K562 (cell line): Measurements from ENCODE around the gene MEFV. TPM values are rescaled to one million over a fixed set of nuclear protein-coding genes. Genes with fewer than 3 reads are reported as not detected.
A peak's percentile ranks its signal among the peaks of the same experiment; 100 is the strongest.

Source experiments
- ATAC-seq: fragments of 200-7000 bp; cut with Tn5 transposase; 3 replicates; pipeline ENCODE4 v1.9.1; 2020; ENCODE audit warnings: moderate library complexity
- BruUV-seq: library from RNA; stranded (reverse); fragments of 400-500 nt; replicated peaks from 2 replicates; lab custom pipeline; 2021; lab: Mats Ljungman, UMichigan
- CTCF ChIA-PET: fragments of 300-600 bp; formaldehyde crosslinking; extraction: SDS; loops from one replicate; lab custom pipeline; 2021; ENCODE audit warnings: low intra/inter-chr PET ratio; lab: Yijun Ruan, JAX
- POLR2A ChIA-PET: fragments of 300-600, 350-650 bp; sonication (Branson Sonifier 250); formaldehyde crosslinking; extraction: SDS; loops from one replicate; lab custom pipeline; 2021; ENCODE audit warnings: antibody characterized with exemption, inconsistent platforms; lab: Yijun Ruan, JAX
- DNase-seq, 4 experiments: peaks; one replicate each; pipeline versions ENCODE4 v3.0.0 to v3.0.0-alpha.2; 2011 to 2018; ENCODE audit warnings: low spot score in 3 of 4, mixed read lengths in 3 of 4; ENCODE audit errors: extremely low read depth in 1 of 4
- FAIRE-seq: peaks from 2 replicates; lab custom pipeline; 2011; peaks lifted over from hg19 to GRCh38; lab: Jason Lieb, UNC
- H2AFZ ChIP-seq: 2 replicates; pipeline ENCODE4 v1.6.0; 2011; ENCODE audit warnings: low read depth, low read length, control low read depth, inconsistent platforms
- H3K27ac ChIP-seq: fragments of 200-600 bp; 3 replicates; pipeline ENCODE4 v1.8.0; 2011; ENCODE audit warnings: low read depth, mild to moderate bottlenecking, control low read depth, inconsistent platforms, low read length, moderate library complexity, mixed read lengths; ENCODE audit errors: extremely low read depth
- H3K27me3 ChIP-seq, 2 experiments: fragments of 300-600 bp in 1 of 2; 2 replicates in 1 of 2; 3 replicates in 1 of 2; pipeline versions ENCODE4 v1.6.0 to v1.8.0; 2011; ENCODE audit warnings: inconsistent platforms in 2 of 2, low read length in 2 of 2, mild to moderate bottlenecking in 1 of 2, mixed read lengths in 1 of 2, moderate library complexity in 1 of 2; ENCODE audit not compliant: control insufficient read depth in 2 of 2, insufficient read depth in 2 of 2
- H3K36me3 ChIP-seq: fragments of 300-600 bp; 3 replicates; pipeline ENCODE4 v1.8.0; 2011; ENCODE audit warnings: mild to moderate bottlenecking, low read length, inconsistent platforms; ENCODE audit not compliant: control insufficient read depth, insufficient read depth
- H3K4me1 ChIP-seq, 2 experiments: fragments of 200-600 bp in 1 of 2; replicated peaks in 1 of 2; 2 replicates in 1 of 2; 3 replicates in 1 of 2; pipeline versions ENCODE4 v1.5.1 to v1.8.0; 2011; ENCODE audit warnings: inconsistent platforms in 2 of 2, low read length in 2 of 2, mild to moderate bottlenecking in 1 of 2, mixed read lengths in 1 of 2, moderate library complexity in 1 of 2; ENCODE audit not compliant: control insufficient read depth in 2 of 2, insufficient read depth in 2 of 2
- H3K4me2 ChIP-seq: 2 replicates; pipeline ENCODE4 v1.6.1; 2011; ENCODE audit warnings: low read length, control low read depth, inconsistent platforms, mixed read lengths; ENCODE audit not compliant: insufficient read depth
- H3K4me3 ChIP-seq: fragments of 200-600 bp; sonication (generic), shearing (Covaris generic); 2 replicates; pipeline ENCODE4 v1.5.1; 2016; ENCODE audit warnings: control low read depth, inconsistent platforms
- H3K79me2 ChIP-seq: fragments of 200-600 bp; 3 replicates; pipeline ENCODE4 v1.8.0; 2011; ENCODE audit warnings: low read length, inconsistent platforms; ENCODE audit not compliant: control insufficient read depth, insufficient read depth
- H3K9ac ChIP-seq, 2 experiments: 2 replicates each; pipeline versions ENCODE4 v1.6.0 to v1.6.1; 2011; ENCODE audit warnings: low read depth in 2 of 2, low read length in 2 of 2, control low read depth in 1 of 2, inconsistent platforms in 1 of 2, mild to moderate bottlenecking in 1 of 2, mixed read lengths in 1 of 2; ENCODE audit not compliant: insufficient read depth in 1 of 2
- H3K9me1 ChIP-seq: one replicate; pipeline ENCODE4 v1.6.0; 2011; ENCODE audit warnings: inconsistent platforms, mild to moderate bottlenecking, low read length, moderate library complexity; ENCODE audit not compliant: control insufficient read depth, insufficient read depth
- H3K9me3 ChIP-seq: replicated peaks from 2 replicates; pipeline ENCODE4 v1.5.1; 2011; ENCODE audit warnings: low read depth, low read length, inconsistent platforms; ENCODE audit not compliant: control insufficient read depth, insufficient read depth
- H4K20me1 ChIP-seq: replicated peaks from 2 replicates; pipeline ENCODE4 v1.6.1; 2011; ENCODE audit warnings: low read length, inconsistent platforms, mixed read lengths; ENCODE audit not compliant: control insufficient read depth, insufficient read depth
- BRF1 ChIP-seq: IDR thresholded peaks from 3 replicates; pipeline ENCODE4 v1.6.1; 2011; ENCODE audit warnings: borderline replicate concordance, mild to moderate bottlenecking; ENCODE audit not compliant: insufficient read length; ENCODE audit errors: extremely low read depth
- CBX2 ChIP-seq: fragments of 200-600 bp; sonication (generic); IDR thresholded peaks from one replicate; pipeline ENCODE4 v1.6.1; 2012; ENCODE audit warnings: mild to moderate bottlenecking, low read length, inconsistent platforms; ENCODE audit not compliant: insufficient read depth, poor library complexity, severe bottlenecking
- DDX20 ChIP-seq: fragments of 450-650 bp; IDR thresholded peaks from 2 replicates; pipeline ENCODE4 v1.6.1; 2016; ENCODE audit warnings: missing genetic modification characterization, low read depth, mild to moderate bottlenecking, missing compliant biosample characterization, moderate library complexity
- EP400 ChIP-seq: fragments of 450-650 bp; IDR thresholded peaks from 2 replicates; pipeline ENCODE4 v1.6.1; 2017; ENCODE audit warnings: antibody characterized with exemption, mild to moderate bottlenecking, moderate library complexity
- ILF3 ChIP-seq: fragments of 450-650 bp; IDR thresholded peaks from 2 replicates; pipeline ENCODE4 v1.6.1; 2018; ENCODE audit warnings: antibody characterized with exemption, mild to moderate bottlenecking, moderate library complexity, borderline replicate concordance
- LEF1 ChIP-seq: fragments of 450-650 bp; IDR thresholded peaks from 2 replicates; pipeline ENCODE4 v1.6.1; 2016; ENCODE audit warnings: mild to moderate bottlenecking
- NFRKB ChIP-seq: fragments of 450-650 bp; IDR thresholded peaks from 2 replicates; pipeline ENCODE4 v1.6.1; 2016; ENCODE audit warnings: low read depth
- SMAD4 ChIP-seq: fragments of 250-450 bp; sonication (Bioruptor Pico); conservative IDR thresholded peaks from 2 replicates; pipeline ENCODE4 v1.8.0; 2021; ENCODE audit warnings: inconsistent platforms, mild to moderate bottlenecking, moderate library complexity
- SOX6 ChIP-seq: fragments of 450-650 bp; IDR thresholded peaks from 2 replicates; pipeline ENCODE4 v1.6.1; 2014; ENCODE audit warnings: mild to moderate bottlenecking
- TRIM24 ChIP-seq, 2 experiments: fragments of 450-650 bp; IDR thresholded peaks; 2 replicates each; pipeline ENCODE4 v1.6.1; 2016
- ZNF507 ChIP-seq: conservative IDR thresholded peaks from 2 replicates; pipeline ENCODE4 v1.6.1; 2017; ENCODE audit warnings: missing genetic modification characterization, missing compliant biosample characterization
- ZNF75A ChIP-seq: fragments of 450-650 bp; formaldehyde crosslinking; IDR thresholded peaks from 2 replicates; pipeline ENCODE4 v1.4.0; 2020; ENCODE audit warnings: mild to moderate bottlenecking
- WGBS: fragments of 100-300 bp; shearing (Covaris generic); methylation state at CpG from one replicate; pipeline ENCODE4 v1.1.6; 2016; ENCODE audit warnings: low coverage, mixed read lengths; ENCODE audit not compliant: insufficient coverage; ENCODE audit errors: missing lambda C conversion rate; 5-methylcytosine and 5-hydroxymethylcytosine counted together
- in situ Hi-C: fragments of 300-500 bp; cut with MboI; formaldehyde crosslinking; loops from 4 replicates; pipeline ENCODE4 v1.15.0; 2018; ENCODE audit warnings: inconsistent platforms, mixed read lengths
- intact Hi-C: fragments of 100-400 bp; cut with micrococcal nuclease; formaldehyde crosslinking; loops from 2 replicates; pipeline ENCODE4 v1.14.2; 2022
- polyA plus RNA-seq, 8 experiments: library from polyadenylated mRNA; depleted of rRNA in 4 of 8; stranded (reverse) in 5 of 8; unstranded in 3 of 8; fragments of >200 nt; fragmentation: Nextera tagmentation in 2 of 8; fragmentation: Illumina TruSeq in 1 of 8; extraction: Ambion mirVana in 2 of 8; extraction: Trizol in 1 of 8; gene quantifications; 2 replicates each; pipeline versions ENCODE4 v1.2.1 to v1.2.3, GENCODE V29; 2011 to 2014; ENCODE audit warnings: inconsistent platforms in 1 of 8, missing spikeins in 1 of 8
- total RNA-seq, 7 experiments: library from RNA; depleted of rRNA in 6 of 7; stranded (reverse); fragments of >200 nt in 6 of 7; fragmentation: Illumina TruSeq in 2 of 7; extraction: Trizol in 2 of 7; gene quantifications; 2 replicates each; pipeline versions ENCODE4 v1.2.1 to v1.2.3, GENCODE V29; 2011 to 2021; ENCODE audit warnings: low replicate concordance in 1 of 7
- TF ChIP-seq, protein P1 (sequence below): sonication (generic); formaldehyde crosslinking; IDR thresholded peaks from 2 replicates; pipeline ENCODE4 v1.8.1; 2023; ENCODE audit warnings: missing genetic modification reagents, mild to moderate bottlenecking, borderline replicate concordance

The MEFV gene
- total and polyA plus RNA-seq, 9 of the 15 experiments (the other 6 are each of a cell fraction or from before 2014, with no cell fraction given): 0.14 TPM; not detected in 8

DNA sequence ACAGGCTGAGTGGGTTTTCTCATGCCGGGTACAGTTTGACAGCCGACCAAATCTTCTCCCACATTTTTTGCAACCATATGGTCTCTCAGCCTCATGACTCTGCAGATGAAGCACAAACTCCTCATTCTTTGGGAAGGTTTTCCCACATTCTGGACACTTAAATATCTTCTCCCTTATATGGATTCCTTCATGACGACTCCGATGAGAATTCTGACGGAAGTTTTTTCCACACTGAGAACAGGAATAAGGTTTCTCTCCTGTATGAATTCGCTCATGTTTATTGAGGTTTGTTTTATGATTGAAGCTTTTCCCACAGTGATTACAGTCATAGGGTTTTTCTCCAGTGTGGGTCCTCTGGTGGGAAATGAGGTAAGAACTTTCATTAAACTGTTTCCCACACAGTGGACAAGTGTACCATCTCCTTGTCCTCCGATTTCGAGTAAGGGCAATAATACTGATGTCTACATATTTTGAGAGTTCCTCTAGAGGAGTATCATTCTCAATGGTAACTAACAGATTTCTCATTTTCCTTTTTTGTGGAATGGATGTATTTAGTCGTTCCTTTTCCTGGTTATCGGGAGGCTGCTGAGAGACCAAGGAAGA, 32.4 kb downstream of the MEFV start:
- H4K20me1 ChIP-seq: no peaks in the 10 kb centered on the region
- no peaks in the 10 kb centered on the region for H3K27me3 ChIP-seq
- H3K4me2 ChIP-seq: no peak overlapping the region
- H3K27ac ChIP-seq: no peak overlapping the region
- ATAC-seq (no peak), FAIRE-seq (peak; percentile 59), DNase-seq (no peak)
- no peaks in the 10 kb centered on the region for H3K4me1 ChIP-seq
- intact Hi-C loops: no loop called here
- in situ Hi-C loops: no loop called here
- H3K9me3 ChIP-seq: peaks cover 29% of the 10 kb centered on the region
- peaks cover 39% of the 10 kb centered on the region for H3K36me3 ChIP-seq
- H2AFZ ChIP-seq: no peak overlapping the region
- H3K79me2 ChIP-seq: no peaks in the 10 kb centered on the region
- CTCF ChIA-PET: no interaction called here
- BruUV-seq: TSS peak; percentile 14
- no peak overlapping the region for H3K9ac ChIP-seq
- POLR2A ChIA-PET: interaction anchor here (0.7 to 1.6 kb wide), 2 partner anchors 9 to 33 kb away, joined by 3 to 9 read pairs; no protein-coding TSS in a partner anchor
- 86% methylated on average over 10 of the region's 10 CpGs for WGBS
- H3K9me1 ChIP-seq: no peaks in the 10 kb centered on the region
- H3K4me3 ChIP-seq: no peak overlapping the region
- TF ChIP-seq ZNF507 (tag) (peak; percentile 30; the same call in 1 of the 2 replicates), CBX2 (no peak), SMAD4 (CRISPR knock-in tag) (0 out of 2 replicates have a peak, but pooled peaks have one; percentile 33), SOX6 (peak; percentile 72; the same call in 1 of the 2 replicates), ZNF75A (CRISPR knock-in tag) (peak; percentile 100), ILF3 (no peak), BRF1 (no peak), TRIM24 (IDR thresholded peaks at IDR 0.05) (peak in 1 of 2 experiments; percentile 86; a peak in 2 of 4 replicates), LEF1 (peak; percentile 46; the same call in 1 of the 2 replicates), EP400 (0 out of 2 replicates have a peak, but pooled peaks have one; percentile 23), NFRKB (peak; percentile 83), DDX20 (0 out of 2 replicates have a peak, but pooled peaks have one; percentile 30)
- TF ChIP-seq, protein P1, sequence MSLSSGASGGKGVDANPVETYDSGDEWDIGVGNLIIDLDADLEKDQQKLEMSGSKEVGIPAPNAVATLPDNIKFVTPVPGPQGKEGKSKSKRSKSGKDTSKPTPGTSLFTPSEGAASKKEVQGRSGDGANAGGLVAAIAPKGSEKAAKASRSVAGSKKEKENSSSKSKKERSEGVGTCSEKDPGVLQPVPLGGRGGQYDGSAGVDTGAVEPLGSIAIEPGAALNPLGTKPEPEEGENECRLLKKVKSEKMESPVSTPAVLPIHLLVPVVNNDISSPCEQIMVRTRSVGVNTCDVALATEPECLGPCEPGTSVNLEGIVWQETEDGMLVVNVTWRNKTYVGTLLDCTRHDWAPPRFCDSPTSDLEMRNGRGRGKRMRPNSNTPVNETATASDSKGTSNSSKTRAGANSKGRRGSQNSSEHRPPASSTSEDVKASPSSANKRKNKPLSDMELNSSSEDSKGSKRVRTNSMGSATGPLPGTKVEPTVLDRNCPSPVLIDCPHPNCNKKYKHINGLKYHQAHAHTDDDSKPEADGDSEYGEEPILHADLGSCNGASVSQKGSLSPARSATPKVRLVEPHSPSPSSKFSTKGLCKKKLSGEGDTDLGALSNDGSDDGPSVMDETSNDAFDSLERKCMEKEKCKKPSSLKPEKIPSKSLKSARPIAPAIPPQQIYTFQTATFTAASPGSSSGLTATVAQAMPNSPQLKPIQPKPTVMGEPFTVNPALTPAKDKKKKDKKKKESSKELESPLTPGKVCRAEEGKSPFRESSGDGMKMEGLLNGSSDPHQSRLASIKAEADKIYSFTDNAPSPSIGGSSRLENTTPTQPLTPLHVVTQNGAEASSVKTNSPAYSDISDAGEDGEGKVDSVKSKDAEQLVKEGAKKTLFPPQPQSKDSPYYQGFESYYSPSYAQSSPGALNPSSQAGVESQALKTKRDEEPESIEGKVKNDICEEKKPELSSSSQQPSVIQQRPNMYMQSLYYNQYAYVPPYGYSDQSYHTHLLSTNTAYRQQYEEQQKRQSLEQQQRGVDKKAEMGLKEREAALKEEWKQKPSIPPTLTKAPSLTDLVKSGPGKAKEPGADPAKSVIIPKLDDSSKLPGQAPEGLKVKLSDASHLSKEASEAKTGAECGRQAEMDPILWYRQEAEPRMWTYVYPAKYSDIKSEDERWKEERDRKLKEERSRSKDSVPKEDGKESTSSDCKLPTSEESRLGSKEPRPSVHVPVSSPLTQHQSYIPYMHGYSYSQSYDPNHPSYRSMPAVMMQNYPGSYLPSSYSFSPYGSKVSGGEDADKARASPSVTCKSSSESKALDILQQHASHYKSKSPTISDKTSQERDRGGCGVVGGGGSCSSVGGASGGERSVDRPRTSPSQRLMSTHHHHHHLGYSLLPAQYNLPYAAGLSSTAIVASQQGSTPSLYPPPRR (CRISPR knock-in tag): no peak
